GM15510 (cell line): Measurements from ENCODE around the gene STK25.

Experiments used
- POLR2A ChIP-seq: IDR thresholded peaks from 3 replicates; pipeline ENCODE4 v1.6.1; 2011; ENCODE audit warnings: borderline replicate concordance; ENCODE audit not compliant: insufficient read length; ENCODE audit errors: extremely low read depth

STK25 gene

GRCh38 chr2:241508240-241509154 lies at the start of gene STK25:
TSS of gene STK25 (minus strand) at chr2:241508584. CDS start at chr2:241508035, 549 bp downstream.
- TF ChIP-seq POLR2A, result peak; percentile 78

DNA sequence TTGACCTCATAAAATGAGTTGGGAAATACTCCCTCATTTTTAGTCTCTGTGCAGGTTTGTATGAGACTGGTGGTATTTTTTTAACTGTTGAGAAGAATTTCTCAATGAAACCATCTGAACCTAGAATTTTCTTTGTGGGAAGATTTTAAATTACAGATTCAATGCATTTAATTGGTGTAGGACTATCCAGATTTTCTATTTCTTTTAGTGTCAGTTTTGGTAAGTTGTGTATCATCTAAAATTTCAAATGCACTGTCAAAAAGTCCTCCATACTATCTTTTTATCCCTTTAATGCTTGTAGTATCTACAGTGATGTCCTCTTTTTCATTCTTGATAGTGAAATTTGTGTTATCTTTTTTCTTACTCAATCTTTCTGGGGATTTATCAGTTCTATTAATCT lies 48.4 kb upstream of the STK25 start:
- no peak for TF ChIP-seq POLR2A

DNA sequence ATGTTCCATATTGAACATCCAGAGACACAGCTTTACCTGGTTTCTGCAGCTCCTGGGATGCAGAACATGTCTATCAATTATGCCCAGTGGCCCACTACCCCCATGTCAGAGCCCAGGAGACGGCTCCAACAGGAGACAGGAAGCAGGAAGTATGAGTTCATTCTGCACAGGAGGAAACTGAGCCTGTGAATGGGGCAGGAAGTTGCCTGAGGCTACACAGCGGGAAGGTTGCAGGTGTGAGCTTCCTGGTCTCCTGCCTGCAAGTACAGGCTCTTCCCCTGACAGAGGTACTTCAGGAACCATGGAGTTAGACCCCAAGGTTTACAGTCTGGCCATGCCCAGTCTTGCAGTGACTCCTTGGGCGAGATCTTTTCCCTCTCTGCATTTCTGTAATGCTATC lies 47.3 kb upstream of the STK25 start:
- no peak for TF ChIP-seq POLR2A

GRCh38 chr2:241554610-241555322 lies 46.4 kb upstream of the STK25 start:
- TF ChIP-seq POLR2A, result no peak

DNA sequence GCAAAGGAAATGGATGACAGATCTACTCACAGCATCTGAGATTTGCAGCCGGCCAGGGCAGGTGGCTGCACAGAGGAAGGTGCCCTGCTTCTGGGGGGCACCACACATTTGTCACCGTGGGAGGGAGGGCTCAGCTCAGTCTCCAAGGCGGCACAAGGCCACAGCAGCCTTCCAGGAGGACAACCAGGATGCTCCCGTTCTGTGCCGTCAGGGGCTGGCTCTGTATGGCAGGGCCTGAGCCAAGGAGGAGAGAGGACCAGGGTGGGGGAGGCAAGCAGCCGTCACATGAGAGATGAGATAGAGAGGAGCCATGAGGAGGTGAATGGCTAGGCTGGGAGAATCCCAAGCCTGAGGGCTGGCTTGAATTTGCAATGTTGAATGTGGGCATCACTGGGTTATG lies 45.6 kb upstream of the STK25 start:
- no peak for TF ChIP-seq POLR2A

DNA sequence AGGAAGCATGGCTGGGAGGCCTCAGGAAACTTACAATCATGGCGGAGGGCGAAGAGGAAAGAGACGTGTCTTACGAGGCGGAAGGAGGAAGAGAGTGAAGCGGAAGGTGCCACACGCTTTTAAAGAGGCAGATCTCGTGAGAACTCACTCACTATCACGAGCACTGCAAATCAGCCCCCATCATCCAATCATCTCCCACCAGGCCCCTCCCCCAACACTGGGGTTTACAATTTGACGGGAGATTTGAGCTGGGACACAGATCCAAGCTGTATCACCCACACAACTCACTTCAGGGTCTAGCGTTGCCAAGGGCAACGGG lies 45.1 kb upstream of the STK25 start:
- TF ChIP-seq POLR2A, result no peak

- TF ChIP-seq POLR2A, result no peak
These were observed 43.8 kb upstream of the STK25 start for GRCh38 chr2:241551998-241552737.

- no peak for TF ChIP-seq POLR2A
These were observed 43.2 kb upstream of the STK25 start for GRCh38 chr2:241551599-241551997.

- no peak for TF ChIP-seq POLR2A
These were observed 42.5 kb upstream of the STK25 start for GRCh38 chr2:241550616-241551580.

- TF ChIP-seq POLR2A, result no peak
These were observed 40.1 kb upstream of the STK25 start for GRCh38 chr2:241548451-241548835.

DNA sequence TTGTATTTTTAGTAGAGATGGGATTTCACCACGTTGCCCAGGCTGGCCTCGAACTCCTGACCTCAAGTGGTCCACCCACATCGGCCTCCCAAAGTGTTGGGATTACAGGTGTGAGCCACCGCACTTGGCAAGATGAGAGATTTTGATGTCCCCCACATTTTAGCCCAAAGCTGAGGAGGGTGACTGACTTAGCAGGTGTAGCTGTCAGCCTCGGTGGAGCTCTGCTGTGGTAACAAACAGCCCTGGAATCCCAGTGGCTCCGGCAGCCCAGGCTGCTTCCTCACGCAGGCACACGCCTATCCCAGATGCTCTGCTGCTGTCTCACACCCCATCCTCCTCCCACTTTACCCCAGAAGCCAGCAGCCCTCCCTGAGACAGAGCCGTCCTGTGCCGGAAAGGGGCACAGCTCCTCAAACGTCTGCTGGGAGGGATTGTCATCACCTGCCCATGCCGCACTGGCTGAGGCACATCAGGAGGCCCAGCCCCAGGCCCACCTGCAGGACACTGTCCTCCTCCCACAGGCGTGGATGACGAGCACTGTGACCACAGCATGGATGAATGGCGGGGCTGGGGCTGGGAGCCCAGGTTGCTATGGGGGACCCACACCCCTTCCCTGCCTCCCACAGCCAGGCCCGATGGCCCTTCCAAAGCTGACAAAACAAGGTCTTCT lies 39.5 kb upstream of the STK25 start:
- no peak for TF ChIP-seq POLR2A

DNA sequence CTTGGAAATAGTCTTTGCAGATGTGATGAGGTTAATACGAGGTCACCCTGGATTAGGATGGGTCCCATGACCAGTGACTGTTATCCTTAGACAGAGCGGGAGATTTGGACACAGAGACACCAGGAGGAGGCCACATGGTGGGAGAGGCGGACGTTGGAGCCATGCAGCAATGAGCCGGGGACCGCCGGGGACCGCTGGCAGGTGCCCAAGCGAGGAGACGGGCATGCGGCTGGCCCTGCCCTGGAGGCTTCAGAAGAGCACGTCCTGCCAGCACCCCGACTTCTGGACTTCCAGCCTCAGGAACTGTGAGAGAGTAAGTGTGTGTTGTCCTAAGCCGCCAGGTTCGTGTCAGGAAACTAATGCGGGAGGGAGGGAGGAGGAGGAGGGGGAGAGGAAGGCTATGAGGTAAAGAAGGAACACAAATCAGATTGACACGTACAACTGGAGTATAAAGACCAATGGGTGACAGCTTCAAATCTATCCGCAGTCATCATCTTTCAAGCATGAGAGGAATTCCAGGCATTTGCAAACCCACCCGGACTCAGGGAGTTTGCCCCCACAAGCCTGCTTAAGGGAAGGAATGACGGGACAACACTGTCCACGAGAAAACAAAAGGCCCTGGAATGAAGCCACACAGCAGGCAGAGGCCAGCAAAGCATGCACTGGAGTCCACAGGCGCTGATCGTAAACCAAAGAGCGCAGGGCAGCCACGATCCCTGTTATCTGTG lies 38.6 kb upstream of the STK25 start:
- no peak for TF ChIP-seq POLR2A
